Measurements from ENCODE around the gene PIF1.
"Not testable (repeated sequence)": the region's sequence is repeated elsewhere in the genome, so short reads cannot be mapped to it uniquely, and the experiment has no call there.

The PIF1 gene

DNA sequence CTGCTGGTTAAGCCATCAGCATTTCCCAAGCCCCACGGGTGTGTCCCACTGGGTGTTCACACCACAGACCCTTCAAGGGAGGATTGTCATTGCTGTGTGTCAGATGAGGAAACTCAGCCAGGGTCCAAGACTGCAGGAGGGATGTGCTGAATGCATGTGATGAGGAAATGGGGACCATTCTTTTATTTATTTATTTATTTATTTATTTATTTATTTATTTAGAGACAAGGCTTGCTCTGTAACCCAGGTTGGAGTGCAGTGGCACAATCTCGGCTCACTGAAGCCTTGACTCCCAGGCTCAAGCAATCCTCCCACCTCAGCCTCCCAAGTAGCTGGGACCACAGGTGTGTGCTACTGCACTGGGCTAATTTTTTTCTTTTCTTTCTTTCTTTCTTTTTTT is 20.8 kb downstream of the PIF1 start:
- TF ChIP-seq, protein P1, sequence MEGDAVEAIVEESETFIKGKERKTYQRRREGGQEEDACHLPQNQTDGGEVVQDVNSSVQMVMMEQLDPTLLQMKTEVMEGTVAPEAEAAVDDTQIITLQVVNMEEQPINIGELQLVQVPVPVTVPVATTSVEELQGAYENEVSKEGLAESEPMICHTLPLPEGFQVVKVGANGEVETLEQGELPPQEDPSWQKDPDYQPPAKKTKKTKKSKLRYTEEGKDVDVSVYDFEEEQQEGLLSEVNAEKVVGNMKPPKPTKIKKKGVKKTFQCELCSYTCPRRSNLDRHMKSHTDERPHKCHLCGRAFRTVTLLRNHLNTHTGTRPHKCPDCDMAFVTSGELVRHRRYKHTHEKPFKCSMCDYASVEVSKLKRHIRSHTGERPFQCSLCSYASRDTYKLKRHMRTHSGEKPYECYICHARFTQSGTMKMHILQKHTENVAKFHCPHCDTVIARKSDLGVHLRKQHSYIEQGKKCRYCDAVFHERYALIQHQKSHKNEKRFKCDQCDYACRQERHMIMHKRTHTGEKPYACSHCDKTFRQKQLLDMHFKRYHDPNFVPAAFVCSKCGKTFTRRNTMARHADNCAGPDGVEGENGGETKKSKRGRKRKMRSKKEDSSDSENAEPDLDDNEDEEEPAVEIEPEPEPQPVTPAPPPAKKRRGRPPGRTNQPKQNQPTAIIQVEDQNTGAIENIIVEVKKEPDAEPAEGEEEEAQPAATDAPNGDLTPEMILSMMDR (IDR thresholded peaks at IDR 0.05; ENCODE audit: low read depth, low read length), result no peak
- no peak for DNase-seq (ENCODE audit: low read depth in 2 of 2)
- H3K4me3 ChIP-seq (replicated peaks in 1 of 2; ENCODE audit: low read depth in 2 of 2, low read length in 2 of 2), result no peak overlapping the region

DNA sequence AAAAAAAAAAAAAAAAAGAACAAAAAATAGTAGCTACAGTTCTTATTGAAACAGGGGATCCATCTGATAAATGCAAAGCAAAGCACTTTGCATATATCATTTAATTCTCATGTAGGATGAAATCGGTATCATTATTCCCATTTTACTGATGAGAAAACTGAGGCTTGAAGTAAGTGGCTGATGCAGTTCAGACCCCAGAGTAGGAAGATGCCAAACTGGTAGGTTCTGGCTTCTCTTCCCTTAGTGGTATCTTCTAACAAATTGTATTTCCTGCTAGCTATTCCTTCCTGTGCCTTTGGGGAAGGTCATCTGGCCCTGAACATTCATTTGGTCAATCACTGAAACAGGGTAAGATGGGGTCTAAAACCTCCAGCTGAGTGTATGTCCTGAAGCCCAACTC is 21.9 kb downstream of the PIF1 start:
- TF ChIP-seq, protein P1 (IDR thresholded peaks at IDR 0.05; ENCODE audit: low read depth, low read length), result no peak
- DNase-seq (ENCODE audit: low read depth in 2 of 2), result no peak
- no peak overlapping the region for H3K4me3 ChIP-seq (replicated peaks in 1 of 2; ENCODE audit: low read depth in 2 of 2, low read length in 2 of 2)

DNA sequence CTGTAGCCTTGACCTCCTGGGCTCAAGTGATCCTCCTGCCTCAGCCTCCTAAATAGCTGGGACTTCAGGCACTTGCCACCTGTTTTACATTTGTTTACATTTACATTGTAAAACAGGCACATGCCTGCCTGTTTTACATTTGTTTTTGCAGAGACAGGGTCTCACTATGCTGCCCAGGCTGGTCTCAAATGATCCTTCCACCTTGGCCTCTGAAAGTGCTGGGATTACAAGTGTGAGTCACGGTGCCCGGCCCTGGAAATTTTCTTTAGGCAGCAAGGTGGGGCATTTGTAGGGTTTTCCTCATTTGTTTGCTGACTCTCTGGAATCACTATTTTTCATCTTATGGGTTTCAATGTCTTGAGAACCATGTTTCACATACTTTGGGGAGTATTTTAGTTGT is 25.0 kb downstream of the PIF1 start:
- H3K4me3 ChIP-seq (replicated peaks in 1 of 2; ENCODE audit: low read depth in 2 of 2, low read length in 2 of 2), result no peak overlapping the region
- DNase-seq (ENCODE audit: low read depth in 2 of 2), result no peak
- TF ChIP-seq, protein P1 (IDR thresholded peaks at IDR 0.05; ENCODE audit: low read depth, low read length), result no peak

DNA sequence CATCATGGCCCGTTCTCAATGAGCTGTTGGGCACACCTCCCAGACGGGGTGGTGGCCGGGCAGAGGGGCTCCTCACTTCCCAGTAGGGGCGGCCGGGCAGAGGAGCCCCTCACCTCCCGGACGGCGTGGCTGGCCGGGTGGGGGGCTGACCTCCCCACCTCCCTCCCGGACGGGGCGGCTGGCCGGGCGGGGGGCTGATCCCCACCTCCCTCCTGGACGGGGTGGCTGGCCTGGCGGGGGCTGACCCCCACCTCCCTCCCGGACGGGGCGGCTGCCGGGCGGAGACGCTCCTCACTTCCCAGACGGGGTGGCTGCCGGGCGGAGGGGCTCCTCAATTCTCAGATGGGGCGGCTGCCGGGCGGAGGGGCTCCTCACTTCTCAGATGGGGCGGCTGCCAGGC is 26.5 kb downstream of the PIF1 start:
- not testable (repeated sequence) for DNase-seq (ENCODE audit: low read depth in 2 of 2)

DNA sequence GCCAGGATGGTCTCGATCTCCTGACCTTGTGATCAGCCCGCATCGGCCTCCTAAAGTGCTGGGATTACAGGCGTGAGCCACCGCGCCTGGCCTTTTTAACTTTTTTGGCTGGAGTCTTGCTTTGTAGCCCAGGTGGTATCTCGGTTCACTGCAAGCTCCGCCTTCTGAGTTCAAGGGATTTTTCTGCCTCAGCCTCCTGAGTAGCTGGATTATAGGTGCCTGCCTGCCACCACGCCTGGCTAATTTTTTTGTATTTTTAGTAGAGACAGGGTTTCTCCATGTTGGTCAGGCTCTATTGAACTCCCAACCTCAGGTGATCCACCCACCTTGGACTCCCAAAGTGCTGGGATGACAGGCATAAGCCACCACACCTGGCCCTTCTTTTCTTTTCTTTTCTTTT is 29.5 kb downstream of the PIF1 start:
- not testable (repeated sequence) for H3K4me3 ChIP-seq (replicated peaks in 1 of 2; ENCODE audit: low read depth in 2 of 2, low read length in 2 of 2); DNase-seq (ENCODE audit: low read depth in 2 of 2)

More for the DNA sequence above, 26.5 kb downstream of the PIF1 start:
- H3K4me3 ChIP-seq (replicated peaks in 1 of 2; ENCODE audit: low read depth in 2 of 2, low read length in 2 of 2), result not testable (repeated sequence)

DNA sequence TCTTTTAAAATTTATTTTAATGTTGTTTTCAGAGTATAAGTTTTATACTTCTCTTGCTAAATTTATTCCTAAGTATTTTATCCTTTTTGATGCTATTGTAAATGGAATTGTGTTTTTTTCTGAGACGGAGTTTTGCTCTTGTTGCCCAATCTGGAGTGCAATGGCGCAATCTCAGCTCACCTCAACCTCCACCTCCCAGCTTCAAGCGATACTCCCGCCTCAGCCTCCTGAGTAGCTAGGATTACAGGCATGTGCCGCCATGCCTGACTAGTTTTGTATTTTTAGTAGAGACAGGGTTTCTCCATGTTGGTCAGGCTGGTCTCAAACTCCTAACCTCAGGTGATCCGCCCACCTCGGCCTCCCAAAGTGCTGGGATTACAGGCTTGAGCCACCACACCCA is 30.1 kb downstream of the PIF1 start:
- DNase-seq (ENCODE audit: low read depth in 2 of 2), result not testable (repeated sequence)

DNA sequence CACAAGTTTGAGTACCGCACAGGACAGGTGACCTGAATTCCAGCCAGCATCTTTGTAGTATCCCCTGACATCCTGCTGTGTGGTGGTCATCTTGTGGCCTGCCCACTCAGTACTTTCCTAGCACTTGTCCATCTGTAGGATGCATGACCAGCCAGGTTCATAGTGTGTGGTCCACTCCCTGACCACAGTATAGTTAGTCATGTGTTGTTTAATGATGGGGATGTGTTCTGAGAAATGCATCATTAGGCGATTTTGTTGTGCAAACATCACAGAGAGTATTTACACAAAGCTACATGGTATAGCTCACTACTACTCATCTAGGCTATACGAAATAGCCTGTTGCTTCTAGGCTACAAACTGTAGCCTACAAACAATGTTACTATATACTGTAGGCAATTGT is 33.2 kb downstream of the PIF1 start:
- no peak overlapping the region for H3K4me3 ChIP-seq (replicated peaks in 1 of 2; ENCODE audit: low read depth in 2 of 2, low read length in 2 of 2)
- DNase-seq (ENCODE audit: low read depth in 2 of 2), result no peak
- TF ChIP-seq, protein P1 (IDR thresholded peaks at IDR 0.05; ENCODE audit: low read depth, low read length), result no peak

More for the DNA sequence above, 30.1 kb downstream of the PIF1 start:
- H3K4me3 ChIP-seq (replicated peaks in 1 of 2; ENCODE audit: low read depth in 2 of 2, low read length in 2 of 2), result not testable (repeated sequence)

DNA sequence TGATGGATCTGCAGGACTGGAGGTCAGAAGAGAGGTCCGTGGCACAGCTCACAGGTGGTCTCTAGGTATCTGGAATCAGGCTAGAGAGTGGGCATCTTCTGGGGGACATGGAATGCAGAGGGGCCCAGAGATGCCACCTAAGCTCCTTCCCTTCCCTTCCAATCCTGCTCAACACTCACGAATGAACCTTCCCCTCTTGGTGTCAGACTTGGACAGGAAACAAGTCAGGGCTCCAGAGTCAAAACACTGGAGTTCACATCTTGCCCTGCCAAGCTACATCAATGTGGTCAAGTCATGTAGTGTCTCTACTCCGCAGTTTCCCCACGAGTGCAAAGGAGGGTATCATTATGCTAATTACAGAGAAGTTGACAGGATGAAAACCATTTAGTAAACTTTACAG is 34.0 kb downstream of the PIF1 start:
- TF ChIP-seq, protein P1 (IDR thresholded peaks at IDR 0.05; ENCODE audit: low read depth, low read length), result no peak
- H3K4me3 ChIP-seq (replicated peaks in 1 of 2; ENCODE audit: low read depth in 2 of 2, low read length in 2 of 2), result no peak overlapping the region

DNA sequence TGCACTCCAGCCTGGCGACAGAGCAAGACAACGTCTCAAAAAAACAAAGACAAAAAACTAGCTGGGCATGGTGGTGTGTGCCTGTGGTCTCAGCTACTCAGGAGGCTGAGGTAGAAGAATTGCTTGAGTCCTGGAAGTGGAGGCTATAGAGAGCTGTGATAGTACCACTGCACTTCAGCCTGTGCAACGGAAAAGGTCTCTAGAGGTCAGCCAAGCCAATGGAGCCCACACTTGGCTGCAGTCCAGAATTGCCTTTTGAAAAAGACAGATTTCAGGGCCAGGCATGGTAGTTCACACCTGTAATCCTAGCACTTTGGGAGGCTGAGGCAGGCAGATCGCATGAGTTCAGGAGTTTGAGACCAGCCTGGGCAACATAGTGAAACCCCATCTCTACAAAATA is 41.7 kb downstream of the PIF1 start:
- no peak for DNase-seq (ENCODE audit: low read depth in 2 of 2)
- no peak overlapping the region for H3K4me3 ChIP-seq (replicated peaks in 1 of 2; ENCODE audit: low read depth in 2 of 2, low read length in 2 of 2)
- TF ChIP-seq, protein P1 (IDR thresholded peaks at IDR 0.05; ENCODE audit: low read depth, low read length), result no peak

More for the DNA sequence above, 34.0 kb downstream of the PIF1 start:
- DNase-seq (ENCODE audit: low read depth in 2 of 2), result peak in 1 of 2 donors; percentile 10
